HepG2 (cell line): ENCODE data around the gene NDE1. TPM values are rescaled to one million over a fixed set of nuclear protein-coding genes. Genes with fewer than 3 reads are reported as not detected.
A peak's percentile ranks its signal among the peaks of the same experiment; 100 is the strongest.

ENCODE experiments used
- CREB1 ChIP-seq, 2 experiments: fragments of 450-650 bp in 1 of 2; IDR thresholded peaks; 2 replicates each; pipeline ENCODE4 v1.6.1; 2016 to 2017; ENCODE audit warnings: control low read depth in 1 of 2, mild to moderate bottlenecking in 1 of 2, missing compliant biosample characterization in 1 of 2, missing genetic modification characterization in 1 of 2
- ZBTB10 ChIP-seq: sonication (generic); formaldehyde crosslinking; IDR thresholded peaks from 2 replicates; pipeline ENCODE4 v1.4.0; 2020; ENCODE audit warnings: missing genetic modification reagents, borderline replicate concordance
- ZNF142 ChIP-seq: sonication (generic); formaldehyde crosslinking; IDR thresholded peaks from 2 replicates; pipeline ENCODE4 v1.4.0; 2020; ENCODE audit warnings: missing genetic modification reagents
- polyA plus RNA-seq, 8 experiments: library from polyadenylated mRNA; depleted of rRNA in 3 of 8; stranded (reverse) in 7 of 8; unstranded in 1 of 8; fragments of >200 nt; fragmentation: Illumina TruSeq in 4 of 8; extraction: Trizol in 4 of 8; gene quantifications; 2 replicates each; pipeline versions ENCODE4 v1.2.1 to v1.2.3, GENCODE V29; 2011 to 2016; ENCODE audit warnings: low read depth in 4 of 8, missing spikeins in 1 of 8, mixed read lengths in 1 of 8; ENCODE audit not compliant: insufficient read depth in 1 of 8
- total RNA-seq, 5 experiments: library from RNA; depleted of rRNA; stranded (reverse); fragments of >200 nt; fragmentation: Illumina TruSeq; extraction: Trizol; gene quantifications; 2 replicates each; pipeline ENCODE4 v1.2.3, GENCODE V29; 2016; ENCODE audit warnings: low read depth in 1 of 5

The NDE1 gene
- total and polyA plus RNA-seq, 2 of the 13 experiments (the other 11 are each of a cell fraction or from before 2014, with no cell fraction given): 40.9 to 72.5 TPM

GRCh38 chr16:15754821-15755534 is 104.9 kb downstream of the NDE1 start (continued):
- TF ChIP-seq CREB1 (IDR thresholded peaks at IDR 0.05): peak; percentile 54; the same call in 1 of the 2 replicates
- TF ChIP-seq CREB1 (CRISPR knock-in tag; IDR thresholded peaks at IDR 0.05): no peak
- TF ChIP-seq ZBTB10 (CRISPR knock-in tag): no peak
- no peak for TF ChIP-seq ZNF142 (CRISPR knock-in tag)
